ENCODE results near the gene SLC10A7.

SLC10A7 gene

GRCh38 chr4:146212781-146213180 lies 309.0 kb downstream of the SLC10A7 start:
- H3K27ac ChIP-seq = no peak overlapping the region
- H3K4me1 ChIP-seq = no peaks in the 10 kb centered on the region
- H3K27me3 ChIP-seq = no peaks in the 10 kb centered on the region
- intact Hi-C loops (cut with DNase I; ENCODE audit: low total_unique reads) = no loop called here
- no peaks in the 10 kb centered on the region for H3K36me3 ChIP-seq
- TF ChIP-seq CTCF (IDR thresholded peaks at IDR 0.05) = no peak
- no peak overlapping the region for H3K4me3 ChIP-seq
- no peaks in the 10 kb centered on the region for H3K9me3 ChIP-seq
- DNase-seq = no peak

DNA sequence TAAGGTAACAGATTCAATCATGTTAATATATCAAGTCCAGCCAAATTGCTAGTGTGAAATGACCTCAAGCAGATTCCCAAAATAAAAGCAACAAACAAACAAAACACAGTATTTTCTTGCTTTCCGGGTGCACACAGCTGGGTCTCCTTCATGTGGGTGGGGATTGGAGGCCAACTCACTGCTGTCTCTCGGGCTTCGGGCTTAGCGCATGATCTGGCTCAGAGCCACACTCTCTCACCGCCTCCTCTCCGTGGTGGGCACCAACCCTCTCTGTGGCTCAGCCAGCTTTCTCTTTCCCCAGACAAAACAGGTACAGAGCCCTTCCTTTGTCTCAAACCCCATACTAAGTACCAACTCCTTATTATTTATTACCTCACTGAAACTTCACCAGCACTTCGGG lies 310.3 kb downstream of the SLC10A7 start:
- Histone ChIP-seq H3K9me3 (no peaks in the 10 kb centered on the region), H3K27ac (no peak overlapping the region), H3K27me3 (no peaks in the 10 kb centered on the region), H3K4me1 (no peaks in the 10 kb centered on the region), H3K4me3 (no peak overlapping the region), H3K36me3 (no peaks in the 10 kb centered on the region)
- DNase-seq = no peak
- intact Hi-C loops (cut with DNase I; ENCODE audit: low total_unique reads) = no loop called here
- no peak for TF ChIP-seq CTCF (IDR thresholded peaks at IDR 0.05)

DNA sequence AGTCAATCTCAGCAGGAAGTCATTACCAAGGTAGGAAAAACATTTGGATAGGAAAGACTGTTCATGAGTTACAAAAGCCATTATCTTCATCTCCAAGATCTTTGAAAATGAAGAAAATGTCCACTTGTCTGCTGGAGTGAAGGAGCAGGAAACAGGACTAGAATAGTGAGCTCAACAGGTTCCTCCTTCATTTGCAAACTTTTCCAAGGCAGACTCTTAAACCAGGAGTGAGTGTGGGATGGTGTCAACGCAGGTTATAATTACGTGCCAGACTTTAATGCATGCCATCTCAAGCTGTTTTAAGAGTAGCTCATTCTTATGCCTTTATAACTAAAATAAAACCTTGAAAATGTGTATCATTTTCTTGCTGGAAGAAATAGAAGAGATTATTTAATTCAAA lies 310.9 kb downstream of the SLC10A7 start:
- Histone ChIP-seq H3K36me3 (no peaks in the 10 kb centered on the region), H3K27me3 (no peaks in the 10 kb centered on the region), H3K27ac (no peak overlapping the region), H3K9me3 (no peaks in the 10 kb centered on the region), H3K4me1 (no peaks in the 10 kb centered on the region), H3K4me3 (no peak overlapping the region)
- TF ChIP-seq CTCF (IDR thresholded peaks at IDR 0.05) = no peak
- intact Hi-C loops (cut with DNase I; ENCODE audit: low total_unique reads) = no loop called here
- DNase-seq = no peak

DNA sequence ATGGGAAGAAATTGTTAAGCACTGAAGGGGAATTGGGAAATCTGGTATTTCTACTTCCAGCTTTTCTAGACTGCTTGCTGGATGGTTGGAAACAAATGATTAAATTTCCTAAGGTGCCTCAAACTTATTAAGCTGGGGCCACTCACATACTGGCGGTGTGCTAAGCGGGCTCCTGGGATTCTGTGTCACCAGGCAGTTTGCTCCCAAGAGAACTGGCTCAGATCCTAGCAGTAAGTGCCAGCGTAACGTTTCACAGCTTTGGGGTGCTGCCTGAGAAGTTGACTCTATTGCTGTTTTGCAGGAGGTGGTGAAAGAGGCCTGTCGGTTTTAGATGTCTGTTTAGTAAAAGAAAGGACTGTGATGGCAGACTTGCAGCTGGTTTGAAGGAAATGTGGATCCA lies 314.3 kb downstream of the SLC10A7 start:
- Histone ChIP-seq H3K4me1 (no peaks in the 10 kb centered on the region), H3K27ac (no peak overlapping the region), H3K4me3 (no peak overlapping the region), H3K27me3 (no peaks in the 10 kb centered on the region), H3K36me3 (peaks cover 0 to 5% (median 0%) of the 10 kb centered on the region in 3 donors), H3K9me3 (peaks cover 0 to 6% (median 0%) of the 10 kb centered on the region in 3 donors)
- intact Hi-C loops (cut with DNase I; ENCODE audit: low total_unique reads) = no loop called here
- DNase-seq = no peak
- TF ChIP-seq CTCF (IDR thresholded peaks at IDR 0.05) = no peak
